ENCODE data around the gene CASP9.

DNA sequence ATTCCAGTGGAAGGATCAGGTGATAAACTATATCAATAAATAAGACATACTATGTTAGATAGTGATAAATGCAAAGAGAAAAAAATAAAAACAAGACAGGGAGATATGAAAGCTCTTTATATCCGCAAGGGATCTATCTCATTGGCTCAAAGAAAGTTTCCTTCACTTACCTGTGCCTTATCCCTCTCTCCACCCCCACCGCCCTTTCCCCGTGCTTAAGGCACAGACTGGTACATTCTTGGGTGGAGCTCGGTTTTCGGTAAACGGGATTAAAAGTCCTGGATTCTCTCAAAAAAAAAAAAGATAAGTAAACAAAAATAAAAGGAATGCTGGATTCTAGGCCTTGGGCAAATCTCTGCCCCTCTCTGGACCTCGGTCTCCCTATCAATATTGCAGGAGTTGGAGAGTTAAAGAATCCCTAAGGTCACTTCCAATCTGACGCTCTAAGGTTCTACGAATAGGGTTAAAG, 2.0 kb upstream of the CASP9 start:
- TF ChIP-seq EZH2 (IDR thresholded peaks at IDR 0.05; ENCODE audit: insufficient read depth, low read length) (no peak), CTCF (IDR thresholded peaks at IDR 0.05; ENCODE audit: insufficient read depth, low read depth, low read length) (no peak)
